H1 (cell line): ENCODE measurements around the gene ASTN2. TPM values are rescaled to one million over a fixed set of nuclear protein-coding genes. Genes with fewer than 3 reads are reported as not detected.

Source experiments
- CTCF ChIA-PET: fragments of 300-600 bp; sonication (Branson Sonifier 250); formaldehyde crosslinking; loops from one replicate; lab custom pipeline; 2021; ENCODE audit not compliant: partially characterized antibody; lab: Charles Lee
- POLR2A ChIA-PET: fragments of 300-600 bp; sonication (Branson Sonifier 250); formaldehyde crosslinking; loops from one replicate; lab custom pipeline; 2021; ENCODE audit warnings: inconsistent platforms; ENCODE audit not compliant: partially characterized antibody; lab: Charles Lee
- DNase-seq, 2 experiments: peaks; one replicate each; pipeline versions ENCODE4 v3.0.0 to v3.0.0-alpha.2; 2010 to 2022; ENCODE audit warnings: low spot score in 2 of 2, low read depth in 1 of 2, mixed read lengths in 1 of 2
- FAIRE-seq: peaks from 2 replicates; lab custom pipeline; 2011; peaks lifted over from hg19 to GRCh38; lab: Jason Lieb, UNC
- H2AFZ ChIP-seq: 2 replicates; pipeline ENCODE4 v1.8.1; 2012; ENCODE audit warnings: low read length, inconsistent platforms
- H2AK5ac ChIP-seq: 2 replicates; pipeline ENCODE4 v1.6.1; 2013; ENCODE audit warnings: low read depth, low read length
- H2BK120ac ChIP-seq: replicated peaks from 2 replicates; pipeline ENCODE3; 2013; ENCODE audit warnings: low read depth, low read length, inconsistent platforms
- H2BK12ac ChIP-seq: 2 replicates; pipeline ENCODE4 v1.6.1; 2013; ENCODE audit warnings: low read depth, low read length
- H2BK15ac ChIP-seq: 2 replicates; pipeline ENCODE4 v1.6.1; 2013; ENCODE audit warnings: low read length
- H2BK20ac ChIP-seq: 2 replicates; pipeline ENCODE4 v1.6.1; 2013; ENCODE audit warnings: low read length
- H2BK5ac ChIP-seq: 2 replicates; pipeline ENCODE4 v1.6.1; 2013; ENCODE audit warnings: low read depth, low read length
- H3K14ac ChIP-seq: 2 replicates; pipeline ENCODE4 v1.6.1; 2013; ENCODE audit warnings: inconsistent platforms; ENCODE audit not compliant: insufficient read length
- H3K18ac ChIP-seq: 2 replicates; pipeline ENCODE4 v1.6.1; 2013; ENCODE audit warnings: low read length; ENCODE audit errors: extremely low read depth
- H3K23ac ChIP-seq: 2 replicates; pipeline ENCODE4 v1.6.1; 2013; ENCODE audit warnings: inconsistent platforms; ENCODE audit not compliant: insufficient read length
- H3K23me2 ChIP-seq: 2 replicates; pipeline ENCODE4 v1.6.1; 2013; ENCODE audit warnings: low read depth, low read length
- H3K27ac ChIP-seq: 2 replicates; pipeline ENCODE4 v1.6.1; 2011; ENCODE audit warnings: low read depth, low read length, inconsistent platforms
- H3K27me3 ChIP-seq, 4 experiments: replicated peaks in 1 of 4; 1 replicate in 1 of 4; 2 replicates in 3 of 4; pipeline versions ENCODE4 v1.6.1 to v1.8.1; 2011 to 2013; ENCODE audit warnings: low read length in 3 of 4, mild to moderate bottlenecking in 3 of 4, inconsistent platforms in 2 of 4, mixed read lengths in 2 of 4, moderate library complexity in 1 of 4; ENCODE audit not compliant: control insufficient read depth in 3 of 4, insufficient read depth in 3 of 4; ENCODE audit errors: extremely low read depth in 1 of 4
- H3K36me3 ChIP-seq, 4 experiments: 2 replicates each; pipeline versions ENCODE4 v1.6.1 to v1.8.1; 2011 to 2013; ENCODE audit warnings: mild to moderate bottlenecking in 4 of 4, low read length in 3 of 4, moderate library complexity in 2 of 4, control low read depth in 1 of 4, inconsistent platforms in 1 of 4; ENCODE audit not compliant: insufficient read depth in 4 of 4, control insufficient read depth in 2 of 4
- H3K4ac ChIP-seq: replicated peaks from 2 replicates; pipeline ENCODE3; 2013; ENCODE audit warnings: low read length, low read depth, mixed read lengths, inconsistent platforms; ENCODE audit not compliant: insufficient read length
- H3K4me1 ChIP-seq, 4 experiments: replicated peaks in 1 of 4; 1 replicate in 1 of 4; 2 replicates in 3 of 4; pipeline versions ENCODE4 v1.6.1 to v1.8.1; 2011 to 2013; ENCODE audit warnings: low read length in 3 of 4, inconsistent platforms in 2 of 4, mixed read lengths in 1 of 4; ENCODE audit not compliant: insufficient read depth in 4 of 4, control insufficient read depth in 3 of 4
- H3K4me2 ChIP-seq, 2 experiments: 2 replicates each; pipeline versions ENCODE4 v1.6.1 to v1.8.1; 2011 to 2013; ENCODE audit warnings: low read depth in 2 of 2, low read length in 2 of 2, control low read depth in 1 of 2, inconsistent platforms in 1 of 2, mild to moderate bottlenecking in 1 of 2; ENCODE audit not compliant: insufficient read depth in 1 of 2
- H3K4me3 ChIP-seq, 4 experiments: fragments of 200-600, 300-600 bp in 1 of 4; sonication (generic), shearing (Covaris generic), sonication (Bioruptor Twin) in 1 of 4; 2 replicates each; pipeline versions ENCODE4 v1.5.1 to v1.8.1; 2011 to 2016; ENCODE audit warnings: low read length in 4 of 4, low read depth in 3 of 4, control low read depth in 2 of 4, inconsistent platforms in 2 of 4, mild to moderate bottlenecking in 2 of 4, mixed read lengths in 1 of 4, moderate library complexity in 1 of 4; ENCODE audit not compliant: insufficient read depth in 2 of 4; ENCODE audit errors: extremely low read depth in 1 of 4
- H3K56ac ChIP-seq: replicated peaks from 2 replicates; pipeline ENCODE3; 2013; ENCODE audit warnings: low read depth, mild to moderate bottlenecking, mixed read lengths, low read length, inconsistent platforms; ENCODE audit not compliant: insufficient read length
- H3K79me1 ChIP-seq: 2 replicates; pipeline ENCODE4 v1.6.1; 2013; ENCODE audit warnings: low read depth, low read length, control low read depth
- H3K79me2 ChIP-seq, 2 experiments: 2 replicates each; pipeline versions ENCODE4 v1.6.1 to v1.8.1; 2012 to 2013; ENCODE audit warnings: low read length in 2 of 2, mild to moderate bottlenecking in 2 of 2, inconsistent platforms in 1 of 2; ENCODE audit not compliant: insufficient read depth in 2 of 2, control insufficient read depth in 1 of 2
- H3K9ac ChIP-seq, 4 experiments: replicated peaks in 1 of 4; 1 replicate in 1 of 4; 2 replicates in 3 of 4; pipeline versions ENCODE4 v1.6.1 to v1.8.1; 2011 to 2013; ENCODE audit warnings: low read depth in 3 of 4, low read length in 3 of 4, control low read depth in 2 of 4, mild to moderate bottlenecking in 2 of 4, moderate library complexity in 2 of 4, inconsistent platforms in 1 of 4; ENCODE audit errors: extremely low read depth in 1 of 4
- H3K9me3 ChIP-seq, 2 experiments: 2 replicates each; pipeline versions ENCODE4 v1.6.1 to v1.8.1; 2012 to 2013; ENCODE audit warnings: mild to moderate bottlenecking in 2 of 2, moderate library complexity in 2 of 2, control low read depth in 1 of 2, inconsistent platforms in 1 of 2, low read depth in 1 of 2, low read length in 1 of 2, mixed read lengths in 1 of 2; ENCODE audit not compliant: insufficient read depth in 2 of 2
- H4K20me1 ChIP-seq, 2 experiments: replicated peaks in 1 of 2; 2 replicates each; pipeline versions ENCODE3 to v1.8.1; 2011 to 2013; ENCODE audit warnings: inconsistent platforms in 2 of 2, low read length in 2 of 2, mild to moderate bottlenecking in 1 of 2; ENCODE audit not compliant: insufficient read depth in 2 of 2, control insufficient read depth in 1 of 2
- H4K5ac ChIP-seq: 2 replicates; pipeline ENCODE4 v1.6.1; 2013; ENCODE audit warnings: low read length, low read depth, mixed read lengths, inconsistent platforms; ENCODE audit not compliant: insufficient read length
- H4K8ac ChIP-seq: 2 replicates; pipeline ENCODE4 v1.8.0; 2013; ENCODE audit warnings: mild to moderate bottlenecking, moderate library complexity, low read length, inconsistent platforms; ENCODE audit not compliant: insufficient read depth; ENCODE audit errors: extremely low read depth
- H4K91ac ChIP-seq: replicated peaks from 2 replicates; pipeline ENCODE3; 2013; ENCODE audit warnings: low read length, mixed read lengths, inconsistent platforms; ENCODE audit not compliant: insufficient read length
- ASH2L ChIP-seq: fragments of 200-600, 300-600 bp; sonication (generic); IDR thresholded peaks from one replicate; pipeline ENCODE4 v1.7.1; 2017; ENCODE audit warnings: low read length
- CBX8 ChIP-seq: fragments of 300-800, 300-1000 bp; sonication (generic); IDR thresholded peaks from 2 replicates; pipeline ENCODE4 v1.7.1; 2016; ENCODE audit warnings: low read depth, low read length, borderline replicate concordance
- GABPA ChIP-seq: IDR thresholded peaks from 2 replicates; pipeline ENCODE4 v1.6.1; 2011; ENCODE audit warnings: mild to moderate bottlenecking, low read length, moderate library complexity, borderline replicate concordance; ENCODE audit not compliant: insufficient read depth
- KDM1A ChIP-seq: fragments of 200-600, 300-600 bp; sonication (generic); IDR thresholded peaks from 2 replicates; pipeline ENCODE4 v1.7.1; 2016; ENCODE audit warnings: mild to moderate bottlenecking, low read length, borderline replicate concordance
- SRF ChIP-seq: IDR thresholded peaks from 2 replicates; pipeline ENCODE4 v1.6.1; 2011; ENCODE audit warnings: mild to moderate bottlenecking, low read depth, low read length, moderate library complexity
- TAF1 ChIP-seq: IDR thresholded peaks from 2 replicates; pipeline ENCODE4 v1.6.1; 2011; ENCODE audit warnings: mild to moderate bottlenecking, low read depth, low read length
- WGBS, 2 experiments: shearing (Covaris generic) in 1 of 2; methylation state at CpG; one replicate each; pipeline versions ENCODE4 v1.1.6 to v1.1.7; 2013 to 2015; ENCODE audit warnings: low lambda C conversion rate in 2 of 2, mixed read lengths in 2 of 2, inconsistent platforms in 1 of 2, low coverage in 1 of 2, missing lambda C conversion rate in 1 of 2; ENCODE audit not compliant: insufficient replicate concordance in 2 of 2, insufficient coverage in 1 of 2, insufficient read length in 1 of 2; ENCODE audit errors: extremely low coverage in 1 of 2, missing lambda C conversion rate in 1 of 2; 5-methylcytosine and 5-hydroxymethylcytosine counted together
- polyA plus RNA-seq, 7 experiments: library from polyadenylated mRNA; depleted of rRNA in 3 of 7; stranded (reverse) in 5 of 7; unstranded in 2 of 7; fragments of >200 nt in 5 of 7; fragments of 200-250 nt in 2 of 7; gene quantifications; 1 replicate in 5 of 7; 2 replicates in 1 of 7; 4 replicates in 1 of 7; pipeline versions ENCODE4 v1.2.1 to v1.2.3, GENCODE V29; 2011 to 2013; ENCODE audit warnings: missing spikeins in 2 of 7, mixed read lengths in 2 of 7
- total RNA-seq: library from RNA; stranded (reverse); fragmentation: NEBNext Ultra II Directional; extraction: Animal tissue kit (Norgen Biotek cat#: 25700); gene quantifications from 2 replicates; pipeline ENCODE4 v1.2.1, GENCODE V29; 2021

Gene ASTN2
- total and polyA plus RNA-seq, 2 of the 8 experiments (the other 6 are each of a cell fraction or from before 2014, with no cell fraction given): 8.2 to 13.7 TPM

- no peak overlapping the region for H3K23ac ChIP-seq
- H3K4me3 ChIP-seq: no peak overlapping the region
- no peak overlapping the region for H4K91ac ChIP-seq
- H3K4me2 ChIP-seq: no peak overlapping the region
- FAIRE-seq (no peak), DNase-seq (no peak)
- H3K9me3 ChIP-seq: no peaks in the 10 kb centered on the region
- no peaks in the 10 kb centered on the region for H3K23me2 ChIP-seq
- POLR2A ChIA-PET: no interaction called here
- H3K9ac ChIP-seq: no peak overlapping the region
- H3K4ac ChIP-seq: no peak overlapping the region
- no peak overlapping the region for H4K5ac ChIP-seq
- no peak overlapping the region for H3K27ac ChIP-seq
- WGBS, 2 experiments: 80% methylated on average over 5 of the region's 5 CpGs; no CpG with 5 or more reads in 1 of the 2 experiments
- H2AFZ ChIP-seq: no peak overlapping the region
- H3K4me1 ChIP-seq: no peaks in the 10 kb centered on the region
- no peak overlapping the region for H3K14ac ChIP-seq
- H3K79me1 ChIP-seq: no peaks in the 10 kb centered on the region; the same call in 1 of the 2 replicates
- peaks cover 0 to 1% of the 10 kb centered on the region in 2 experiments for H4K20me1 ChIP-seq
- H3K27me3 ChIP-seq: no peaks in the 10 kb centered on the region
- no peak overlapping the region for H3K56ac ChIP-seq
- H2BK5ac ChIP-seq: no peak overlapping the region
- H2AK5ac ChIP-seq: no peak overlapping the region
- CTCF ChIA-PET: interaction anchor here (1.8 kb wide), 1 partner anchor 12 kb away, joined by 3 read pairs; no protein-coding TSS in a partner anchor
- H3K18ac ChIP-seq: no peak overlapping the region
- H2BK12ac ChIP-seq: no peak overlapping the region
- H2BK15ac ChIP-seq: no peak overlapping the region
- no peak overlapping the region for H2BK120ac ChIP-seq
- no peak for TF ChIP-seq TAF1
- no peak for TF ChIP-seq ASH2L
- TF ChIP-seq CBX8: no peak
- TF ChIP-seq GABPA: no peak
- no peak for TF ChIP-seq KDM1A
- TF ChIP-seq SRF: no peak
- H4K8ac ChIP-seq: no peak overlapping the region
- H2BK20ac ChIP-seq: no peak overlapping the region
- H3K36me3 ChIP-seq: no peaks in the 10 kb centered on the region
- no peaks in the 10 kb centered on the region for H3K79me2 ChIP-seq
These were observed 855.9 kb downstream of the ASTN2 start for GRCh38 chr9:116558818-116559540.
